OCI-LY1 (cell line): ENCODE results near the gene PTTG1IP2.

ENCODE experiments used
- H2AFZ ChIP-seq: fragments of 200-600 bp; sonication (generic), shearing (Covaris generic); 2 replicates; pipeline ENCODE4 v1.6.0; 2014; ENCODE audit warnings: antibody characterized with exemption, mild to moderate bottlenecking, low read length
- H3F3A ChIP-seq: fragments of 200-600 bp; sonication (generic), shearing (Covaris generic); 2 replicates; pipeline ENCODE4 v1.6.0; 2014; ENCODE audit warnings: mild to moderate bottlenecking, antibody characterized with exemption, low read length, moderate library complexity; ENCODE audit not compliant: insufficient read depth
- H3K27ac ChIP-seq: fragments of 200-600 bp; sonication (generic); 2 replicates; pipeline ENCODE4 v1.5.1; 2014; ENCODE audit warnings: low read length, mixed run types, mild to moderate bottlenecking, low read depth; ENCODE audit not compliant: poor library complexity, severe bottlenecking
- H3K27me3 ChIP-seq: fragments of 200-600 bp; sonication (generic); 2 replicates; pipeline ENCODE4 v1.6.0; 2014; ENCODE audit warnings: antibody characterized with exemption, mild to moderate bottlenecking, low read length, moderate library complexity; ENCODE audit not compliant: insufficient read depth
- H3K36me3 ChIP-seq: fragments of 200-600 bp; sonication (generic); 2 replicates; pipeline ENCODE4 v1.6.1; 2014; ENCODE audit warnings: mild to moderate bottlenecking, antibody characterized with exemption, low read length, moderate library complexity, mixed read lengths; ENCODE audit not compliant: insufficient read depth
- H3K4me1 ChIP-seq: fragments of 200-600 bp; sonication (generic); 2 replicates; pipeline ENCODE4 v1.5.1; 2014; ENCODE audit warnings: mild to moderate bottlenecking, low read length, moderate library complexity; ENCODE audit not compliant: insufficient read depth, severe bottlenecking
- H3K4me2 ChIP-seq: fragments of 200-600 bp; sonication (generic), shearing (Covaris generic); 2 replicates; pipeline ENCODE4 v1.6.1; 2014; ENCODE audit warnings: low read length
- H3K4me3 ChIP-seq: fragments of 200-600 bp; sonication (generic); 2 replicates; pipeline ENCODE4 v1.5.1; 2014; ENCODE audit warnings: low read length, low read depth, mild to moderate bottlenecking, mixed read lengths; ENCODE audit not compliant: poor library complexity, severe bottlenecking
- H3K79me2 ChIP-seq: fragments of 200-600 bp; shearing (Covaris generic); 2 replicates; pipeline ENCODE4 v1.6.1; 2016; ENCODE audit warnings: mixed run types, low read length, mixed read lengths; ENCODE audit not compliant: insufficient read depth
- H3K9ac ChIP-seq: fragments of 200-600 bp; sonication (generic), shearing (Covaris generic); 2 replicates; pipeline ENCODE4 v1.6.1; 2014; ENCODE audit warnings: mild to moderate bottlenecking, low read length, mixed read lengths
- H3K9me2 ChIP-seq: fragments of 200-600 bp; sonication (generic), shearing (Covaris generic); 2 replicates; pipeline ENCODE4 v1.6.1; 2014; ENCODE audit warnings: low read depth, mild to moderate bottlenecking, low read length, mixed read lengths
- H3K9me3 ChIP-seq: fragments of 200-600 bp; shearing (Covaris generic); 2 replicates; pipeline ENCODE4 v1.6.1; 2014; ENCODE audit warnings: low read length, mixed read lengths
- H4K20me1 ChIP-seq: fragments of 200-600 bp; sonication (generic), shearing (Covaris generic); 2 replicates; pipeline ENCODE4 v1.6.0; 2016; ENCODE audit warnings: mild to moderate bottlenecking, low read length; ENCODE audit not compliant: insufficient read depth
- CTCF ChIP-seq: fragments of 200-600 bp; sonication (generic), shearing (Covaris generic); IDR thresholded peaks from 2 replicates; pipeline ENCODE4 v1.5.1; 2017; ENCODE audit warnings: mild to moderate bottlenecking, antibody characterized with exemption, low read length, moderate library complexity, mixed read lengths
- EZH2 ChIP-seq: fragments of 200-600 bp; sonication (generic), shearing (Covaris generic); IDR thresholded peaks from 2 replicates; pipeline ENCODE4 v1.8.0; 2017; ENCODE audit warnings: borderline replicate concordance, mixed run types, mild to moderate bottlenecking, antibody characterized with exemption, low read length, moderate library complexity, mixed read lengths

PTTG1IP2 gene

DNA sequence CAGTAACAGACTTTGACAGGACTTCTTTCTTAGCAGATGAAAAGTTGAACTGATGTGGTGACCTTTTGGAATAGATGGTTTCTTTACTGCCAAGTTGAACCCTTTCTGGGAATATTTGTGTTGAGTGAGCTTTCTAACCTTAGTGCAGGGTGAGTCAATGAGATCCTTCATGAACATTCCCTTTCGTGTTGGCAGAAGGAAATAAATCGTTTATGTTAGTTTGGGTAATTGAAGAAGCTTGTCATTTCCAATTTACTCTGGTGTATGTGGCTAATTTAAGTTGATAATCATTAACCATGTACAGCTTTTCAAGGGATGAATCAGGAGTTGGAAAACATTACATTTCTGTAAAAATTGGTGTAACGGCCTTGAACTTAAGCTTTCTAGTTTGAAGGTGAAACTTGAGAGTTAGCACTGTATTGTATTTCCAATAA, 43.4 kb downstream of the PTTG1IP2 start:
- Histone ChIP-seq H3F3A (no peaks in the 10 kb centered on the region), H3K4me2 (no peak overlapping the region), H4K20me1 (no peaks in the 10 kb centered on the region), H3K9me2 (no peaks in the 10 kb centered on the region), H3K9me3 (no peaks in the 10 kb centered on the region), H2AFZ (no peak overlapping the region), H3K27me3 (no peaks in the 10 kb centered on the region), H3K4me1 (no peaks in the 10 kb centered on the region), H3K36me3 (no peaks in the 10 kb centered on the region), H3K4me3 (no peak overlapping the region), H3K27ac (no peak overlapping the region), H3K79me2 (no peaks in the 10 kb centered on the region), H3K9ac (no peak overlapping the region)
- TF ChIP-seq EZH2 (no peak), CTCF (no peak)

- Histone ChIP-seq H4K20me1 (no peaks in the 10 kb centered on the region), H3K9me2 (no peaks in the 10 kb centered on the region), H3K4me2 (no peak overlapping the region), H3K27me3 (no peaks in the 10 kb centered on the region), H3K36me3 (no peaks in the 10 kb centered on the region), H3K4me1 (no peaks in the 10 kb centered on the region), H3K79me2 (no peaks in the 10 kb centered on the region), H2AFZ (no peak overlapping the region), H3K9me3 (no peaks in the 10 kb centered on the region), H3K27ac (no peak overlapping the region), H3K9ac (no peak overlapping the region), H3F3A (no peaks in the 10 kb centered on the region), H3K4me3 (no peak overlapping the region)
- TF ChIP-seq EZH2 = no peak
- TF ChIP-seq CTCF = no peak
Observed at GRCh38 chr7:90516257-90516656, 46.8 kb downstream of the PTTG1IP2 start.

DNA sequence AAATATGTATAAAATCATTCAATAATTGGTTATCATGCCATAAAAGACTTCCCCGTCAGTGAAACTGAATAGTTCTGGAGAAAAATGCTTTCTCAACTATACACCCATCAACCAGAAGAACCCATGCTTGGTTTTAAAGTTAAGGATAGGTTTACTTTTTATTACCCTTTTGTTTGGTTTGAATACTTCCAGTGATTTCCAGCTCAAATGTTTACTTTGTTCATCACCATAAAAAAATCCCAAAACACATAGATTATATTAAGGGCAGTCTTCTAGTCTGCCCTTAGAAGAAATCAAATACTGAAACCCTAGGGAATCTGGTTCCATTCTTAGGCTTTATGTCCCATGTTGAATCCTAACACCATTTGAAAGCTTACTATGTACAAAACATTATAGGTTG, 49.2 kb downstream of the PTTG1IP2 start:
- TF ChIP-seq CTCF (no peak), EZH2 (no peak)
- H3K79me2 ChIP-seq = no peaks in the 10 kb centered on the region
- H2AFZ ChIP-seq = no peak overlapping the region
- no peak overlapping the region for H3K27ac ChIP-seq
- H3K9ac ChIP-seq = no peak overlapping the region
- H3K9me2 ChIP-seq = no peaks in the 10 kb centered on the region
- H3K36me3 ChIP-seq = no peaks in the 10 kb centered on the region
- no peaks in the 10 kb centered on the region for H3F3A ChIP-seq
- no peaks in the 10 kb centered on the region for H3K9me3 ChIP-seq
- H3K27me3 ChIP-seq = no peaks in the 10 kb centered on the region
- no peak overlapping the region for H3K4me2 ChIP-seq
- no peak overlapping the region for H3K4me3 ChIP-seq
- H3K4me1 ChIP-seq = no peaks in the 10 kb centered on the region
- no peaks in the 10 kb centered on the region for H4K20me1 ChIP-seq
